ENCODE data around the gene CLIC1.

- TF ChIP-seq POLR2A (IDR thresholded peaks at IDR 0.05) (no peak), CTCF (IDR thresholded peaks at IDR 0.05) (no peak), EP300 (IDR thresholded peaks at IDR 0.05) (no peak)
Measured at GRCh38 chr6:31715022-31715958, 21.0 kb downstream of the CLIC1 start, which contains the start of gene LY6G6D.
